ENCODE data around the gene SORBS2.

Gene SORBS2

GRCh38 chr4:185682236-185682635, 129.8 kb downstream of the SORBS2 start:
- in situ Hi-C loops (cut with MboI; ENCODE audit: low sequenced_read_pairs): no loop called here

GRCh38 chr4:185681604-185682003, 130.4 kb downstream of the SORBS2 start:
- in situ Hi-C loops (cut with MboI; ENCODE audit: low sequenced_read_pairs): no loop called here

GRCh38 chr4:185680617-185681016, 131.4 kb downstream of the SORBS2 start:
- in situ Hi-C loops (cut with MboI; ENCODE audit: low sequenced_read_pairs): no loop called here

- in situ Hi-C loops (cut with MboI; ENCODE audit: low sequenced_read_pairs): no loop called here
These were observed 132.5 kb downstream of the SORBS2 start for GRCh38 chr4:185679523-185679922.

- in situ Hi-C loops (cut with MboI; ENCODE audit: low sequenced_read_pairs): no loop called here
These were observed 134.2 kb downstream of the SORBS2 start for GRCh38 chr4:185677637-185678314.

DNA sequence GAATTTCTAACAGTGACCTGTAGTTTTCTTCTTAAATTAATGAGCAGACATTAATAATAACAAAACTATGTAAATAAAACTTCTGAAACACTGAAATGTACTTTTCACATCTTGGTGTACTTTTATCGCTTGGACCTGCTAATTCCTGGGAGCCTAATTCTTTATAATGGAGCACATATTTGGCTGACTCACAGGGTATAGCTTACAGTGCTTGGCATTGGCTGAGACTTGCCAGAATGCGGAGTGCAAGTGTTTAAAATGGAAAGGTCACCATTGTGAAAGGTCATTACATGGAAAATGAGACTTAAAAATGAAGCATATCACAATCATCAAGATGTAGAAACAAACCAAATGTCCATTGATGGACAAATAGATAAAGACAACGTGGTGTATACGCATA, 139.4 kb downstream of the SORBS2 start:
- in situ Hi-C loops (cut with MboI; ENCODE audit: low sequenced_read_pairs): no loop called here

GRCh38 chr4:185672151-185672550, 139.8 kb downstream of the SORBS2 start:
- in situ Hi-C loops (cut with MboI; ENCODE audit: low sequenced_read_pairs): no loop called here

- in situ Hi-C loops (cut with MboI; ENCODE audit: low sequenced_read_pairs): no loop called here
These were observed 140.5 kb downstream of the SORBS2 start for GRCh38 chr4:185671496-185671895.

- in situ Hi-C loops (cut with MboI; ENCODE audit: low sequenced_read_pairs): no loop called here
These were observed 140.9 kb downstream of the SORBS2 start for GRCh38 chr4:185671066-185671465.

DNA sequence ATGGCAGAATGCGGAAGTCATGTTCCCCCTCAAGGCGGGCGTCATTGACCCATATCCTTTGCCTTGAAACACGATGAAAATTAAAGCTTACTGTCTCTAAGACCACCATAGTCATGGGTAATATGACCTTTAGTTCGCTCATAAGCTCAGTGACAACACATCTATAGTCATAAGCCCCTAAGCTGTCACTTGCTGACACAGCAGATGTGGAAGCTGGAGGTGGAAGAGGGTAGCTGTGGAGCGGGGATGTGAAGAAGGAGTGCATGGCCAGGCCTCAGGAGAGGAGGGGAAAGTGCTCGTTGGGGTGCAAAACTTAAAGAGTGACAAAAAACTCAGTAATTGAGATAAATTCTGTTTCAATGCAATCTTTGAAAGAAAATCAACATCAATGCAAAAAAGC, 142.7 kb downstream of the SORBS2 start:
- in situ Hi-C loops (cut with MboI; ENCODE audit: low sequenced_read_pairs): no loop called here

DNA sequence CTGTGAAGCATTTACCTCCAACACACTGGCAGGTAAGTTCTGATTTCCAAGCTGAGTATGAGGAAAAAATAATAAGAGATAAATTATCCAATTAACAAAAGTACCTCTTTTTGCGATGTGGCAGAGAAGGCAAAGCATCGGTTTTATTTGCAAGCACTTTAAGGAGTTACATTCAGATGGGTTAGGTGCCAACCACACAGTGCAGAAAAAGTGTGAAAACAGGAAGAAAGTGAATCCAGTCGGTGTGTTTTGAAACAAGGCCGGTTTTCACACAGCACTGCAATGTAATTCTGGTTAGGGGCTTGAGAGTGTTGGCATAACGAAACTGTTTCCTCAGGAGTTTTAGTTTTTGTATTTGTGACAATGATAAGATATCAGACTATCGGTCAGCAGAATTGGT, 145.8 kb downstream of the SORBS2 start:
- in situ Hi-C loops (cut with MboI; ENCODE audit: low sequenced_read_pairs): no loop called here

DNA sequence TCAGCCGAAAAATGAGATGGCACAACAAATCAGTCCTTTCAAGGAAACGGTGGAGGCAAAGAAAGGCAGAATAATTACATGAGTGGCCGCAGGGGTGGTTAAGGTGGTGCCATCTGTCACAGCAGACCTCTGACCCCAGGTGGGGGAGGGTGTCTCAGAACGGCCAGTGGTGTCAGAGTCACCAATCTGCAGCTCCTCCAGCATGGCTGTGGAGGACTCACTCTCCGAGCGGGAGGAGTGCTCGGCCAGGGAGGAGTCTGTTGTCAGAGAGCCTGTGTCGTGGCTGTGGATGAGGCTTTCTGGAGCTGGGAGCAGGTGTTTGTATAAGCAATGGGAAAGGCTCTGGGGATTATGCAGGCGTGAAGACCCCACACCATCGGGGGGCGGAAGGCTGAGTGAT, 146.3 kb downstream of the SORBS2 start:
- in situ Hi-C loops (cut with MboI; ENCODE audit: low sequenced_read_pairs): no loop called here

DNA sequence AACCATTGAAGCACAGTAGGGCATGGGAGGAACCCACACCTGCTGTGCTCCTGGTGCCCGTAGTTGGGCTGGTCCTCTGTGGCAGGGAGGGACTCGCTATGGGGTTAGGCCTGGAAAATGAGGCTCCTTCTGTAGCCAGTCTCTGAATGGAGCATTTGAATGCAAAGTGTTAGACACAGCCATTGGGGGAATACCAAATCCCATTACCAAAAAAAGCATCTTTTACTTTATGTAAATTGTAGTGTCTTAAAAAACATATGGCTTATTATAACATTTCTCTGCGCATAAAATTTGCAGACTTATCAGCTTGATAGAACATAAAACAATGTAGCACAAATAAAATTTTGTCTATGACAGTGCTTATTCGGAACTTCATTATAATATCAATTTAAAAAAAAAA, 147.5 kb downstream of the SORBS2 start:
- in situ Hi-C loops (cut with MboI; ENCODE audit: low sequenced_read_pairs): no loop called here

- in situ Hi-C loops (cut with MboI; ENCODE audit: low sequenced_read_pairs): no loop called here
These were observed 149.8 kb downstream of the SORBS2 start for GRCh38 chr4:185662030-185662778.

- in situ Hi-C loops (cut with MboI; ENCODE audit: low sequenced_read_pairs): no loop called here
These were observed 151.7 kb downstream of the SORBS2 start for GRCh38 chr4:185660340-185660739.

DNA sequence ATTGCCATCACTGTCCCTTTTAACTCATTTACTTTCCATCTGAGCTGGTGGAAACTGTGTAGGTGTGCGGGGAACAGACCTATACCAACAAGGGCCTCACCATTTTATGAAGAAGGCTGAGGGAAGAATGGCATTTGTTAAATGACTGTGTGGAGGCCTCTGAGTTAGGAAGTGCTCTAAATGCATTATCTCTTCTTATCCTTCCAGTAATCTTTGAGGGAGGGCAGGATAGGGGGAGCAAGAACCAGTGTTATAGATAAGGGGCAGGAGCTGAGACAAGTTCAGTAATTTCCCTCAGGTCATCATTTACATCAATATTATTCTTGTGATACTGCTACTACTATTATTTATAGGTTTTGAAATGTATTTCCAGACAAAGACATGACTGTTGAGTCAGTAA, 154.3 kb downstream of the SORBS2 start:
- in situ Hi-C loops (cut with MboI; ENCODE audit: low sequenced_read_pairs): no loop called here

GRCh38 chr4:185657183-185657582, 154.8 kb downstream of the SORBS2 start:
- in situ Hi-C loops (cut with MboI; ENCODE audit: low sequenced_read_pairs): no loop called here

DNA sequence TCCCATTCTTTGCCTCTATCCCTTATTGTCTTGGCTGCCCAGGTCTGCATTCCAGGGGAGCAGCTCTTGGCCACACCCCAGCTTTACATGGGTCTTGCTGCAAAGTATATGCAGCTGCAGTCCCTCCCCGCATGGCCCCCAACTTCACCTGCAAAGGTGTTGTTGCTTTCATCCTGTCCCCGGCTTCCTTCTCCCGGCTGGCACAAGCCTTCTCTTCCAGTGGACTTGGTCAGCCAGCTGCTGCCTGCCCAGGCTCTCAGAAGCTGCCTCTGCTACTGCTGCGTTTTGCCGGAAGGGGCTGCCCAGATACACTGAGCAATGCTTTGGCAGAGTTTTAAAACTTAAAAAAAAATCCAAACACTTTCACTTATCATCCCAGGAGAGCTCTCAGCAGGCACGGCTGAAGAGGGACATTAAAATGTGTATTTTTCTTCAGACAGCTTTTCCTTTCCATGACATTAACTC, 155.5 kb downstream of the SORBS2 start:
- in situ Hi-C loops (cut with MboI; ENCODE audit: low sequenced_read_pairs): no loop called here

DNA sequence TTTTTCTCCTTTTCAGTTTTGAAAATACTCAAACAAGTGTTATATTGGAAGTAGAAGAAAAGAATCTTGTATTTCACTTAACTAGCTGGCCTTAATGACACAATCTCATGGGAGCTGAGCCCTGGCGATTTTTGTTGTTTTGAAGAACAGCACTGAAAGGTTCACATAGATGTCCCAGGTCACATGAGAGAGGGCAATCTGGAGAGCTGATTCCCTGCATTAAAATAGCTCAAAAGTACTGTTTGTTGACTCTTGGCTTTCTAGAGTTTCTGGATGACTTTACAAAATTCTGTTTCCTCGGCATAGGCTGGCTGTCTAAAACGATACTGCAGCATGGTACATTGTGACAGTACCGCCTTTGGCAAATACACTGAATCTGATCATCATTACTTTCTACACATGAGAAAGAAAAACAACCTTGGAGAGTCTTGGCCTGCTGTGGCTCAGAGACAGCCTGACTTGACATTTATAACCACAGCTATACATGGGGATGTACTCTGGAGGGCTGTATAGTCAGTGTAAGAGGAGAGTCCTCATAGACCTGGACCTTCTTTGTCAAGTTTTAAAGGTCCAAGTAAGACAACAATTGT, 156.9 kb downstream of the SORBS2 start:
- in situ Hi-C loops (cut with MboI; ENCODE audit: low sequenced_read_pairs): no loop called here

- in situ Hi-C loops (cut with MboI; ENCODE audit: low sequenced_read_pairs): no loop called here
These were observed 157.7 kb downstream of the SORBS2 start for GRCh38 chr4:185654311-185654710.

DNA sequence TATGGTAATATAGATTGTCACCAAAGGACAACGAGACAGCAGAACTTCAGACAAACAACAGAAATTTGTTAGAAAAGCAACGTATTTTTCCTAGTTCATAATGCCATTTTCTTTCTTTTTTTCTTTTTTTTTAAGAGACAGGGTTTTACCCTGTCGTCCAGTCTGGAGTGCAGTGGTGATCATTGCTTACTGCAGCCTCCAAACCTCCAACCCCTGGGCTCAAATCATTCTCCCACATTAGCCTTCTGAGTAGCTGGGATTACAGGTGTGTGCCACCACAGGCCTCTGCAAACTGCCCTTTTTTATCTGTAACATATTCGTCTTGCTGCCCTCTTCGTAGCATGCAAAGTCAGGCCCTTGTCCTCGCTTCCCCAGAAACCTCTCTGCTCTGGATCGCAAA, 160.1 kb downstream of the SORBS2 start:
- in situ Hi-C loops (cut with MboI; ENCODE audit: low sequenced_read_pairs): no loop called here

DNA sequence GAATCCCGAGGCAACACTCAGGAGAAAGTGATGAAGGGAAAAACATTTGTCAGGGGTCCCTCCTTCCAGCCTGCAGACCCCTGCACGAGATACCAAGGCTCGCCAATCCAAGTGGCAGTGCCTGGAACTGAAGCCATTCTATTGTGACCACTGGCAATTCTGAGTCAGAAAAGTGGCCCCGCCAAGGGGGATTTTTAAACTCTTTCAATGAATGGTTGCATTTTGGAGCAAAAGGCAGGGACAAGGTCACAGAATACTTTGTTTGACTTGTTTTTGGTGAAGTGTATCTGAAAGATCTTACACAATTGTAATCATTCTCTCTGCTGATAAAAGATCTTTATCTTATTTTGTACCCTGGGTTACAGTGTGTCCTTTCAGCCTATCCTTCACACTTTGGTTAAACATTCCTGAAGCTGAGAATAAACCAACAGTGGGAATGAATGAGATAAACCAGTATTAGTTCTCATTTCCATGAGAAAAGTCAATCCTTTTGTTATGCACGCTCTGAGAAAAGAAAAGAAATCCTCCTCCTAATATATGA, 160.8 kb downstream of the SORBS2 start:
- in situ Hi-C loops (cut with MboI; ENCODE audit: low sequenced_read_pairs): no loop called here

Data from HL-60/S4 treated with retinoic acid at 250 ng/mL for 4 days and 3 days (cell line).